HG03571 (cell line): Measurements from ENCODE around the gene AKAP13.
A peak's percentile ranks its signal among the peaks of the same experiment; 100 is the strongest.

Experiments used
- ATAC-seq: cut with Tn5 transposase; IDR thresholded peaks from one replicate; pipeline ENCODE4 v1.9.1; 2021; ENCODE audit not compliant: unreplicated experiment

Gene AKAP13

DNA sequence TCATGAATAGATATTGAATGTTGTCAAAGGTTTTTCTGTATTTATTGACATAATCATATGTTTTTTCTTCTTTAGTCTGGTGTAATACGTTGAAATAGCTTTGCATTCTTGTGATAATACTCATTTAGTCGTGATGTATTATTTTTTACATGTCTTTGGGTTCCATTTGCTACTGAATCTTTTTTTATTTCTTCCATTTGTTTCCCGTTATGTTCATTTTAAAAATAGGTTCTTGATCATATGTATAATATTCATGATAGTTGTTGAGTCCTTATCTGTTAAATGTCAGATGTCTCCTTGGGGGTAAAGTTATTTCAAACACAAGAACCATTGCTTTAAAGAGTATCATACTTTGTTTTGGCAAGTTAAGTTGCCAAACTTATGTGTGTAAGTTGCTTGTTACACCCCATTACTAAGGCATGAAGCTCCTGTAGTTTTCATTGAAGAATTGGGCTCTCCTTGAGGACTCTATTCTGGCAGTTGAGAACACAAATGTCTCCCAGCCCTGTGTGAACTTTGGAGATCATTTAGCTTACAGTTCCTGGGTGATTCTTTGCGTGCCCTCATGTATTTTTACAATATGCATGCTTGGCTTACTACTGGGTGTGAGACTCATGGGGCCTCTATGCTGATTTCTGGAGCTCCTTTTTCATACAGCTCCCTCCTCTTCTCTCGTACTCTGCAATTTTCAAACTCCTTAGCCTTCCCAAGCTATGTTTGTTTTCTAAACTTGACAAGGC lies 8.3 kb downstream of the AKAP13 start:
- no peak for ATAC-seq

DNA sequence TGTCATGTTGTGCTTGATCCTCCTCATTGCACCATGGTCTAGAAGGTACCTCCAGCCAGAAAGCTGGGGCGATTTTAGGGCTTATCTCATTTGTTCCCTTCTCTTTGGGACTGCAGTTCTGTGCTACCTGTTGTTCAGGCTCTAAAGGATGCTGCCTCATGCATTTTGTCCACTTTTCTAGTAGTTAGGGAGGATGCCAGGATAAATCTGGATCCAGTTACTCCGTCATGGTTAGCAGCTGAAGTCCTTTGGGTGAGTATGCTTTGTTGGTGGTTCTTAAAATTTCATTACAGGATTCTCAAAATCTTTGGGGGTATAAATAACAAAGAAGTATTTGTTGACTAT lies 8.9 kb downstream of the AKAP13 start:
- no peak for ATAC-seq

DNA sequence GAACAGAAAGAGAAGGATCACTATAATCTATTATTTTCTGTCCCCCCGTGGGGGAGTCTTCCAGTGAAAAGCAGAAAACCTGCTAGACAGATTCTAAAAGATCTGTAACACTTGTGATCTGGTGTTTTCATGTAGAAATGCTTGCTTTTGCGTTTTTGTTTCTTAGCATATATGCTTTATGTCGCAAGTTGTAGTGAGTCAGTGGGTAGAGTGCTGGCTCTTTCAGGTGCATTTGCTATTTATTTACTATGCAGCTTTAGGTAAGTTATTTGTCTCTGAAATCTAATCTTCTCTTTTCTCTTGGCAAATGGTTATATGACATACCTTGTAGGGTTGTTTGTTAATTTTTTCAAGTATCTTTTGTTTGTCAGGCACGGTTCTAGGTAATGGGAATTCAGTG lies 9.4 kb downstream of the AKAP13 start:
- no peak for ATAC-seq

DNA sequence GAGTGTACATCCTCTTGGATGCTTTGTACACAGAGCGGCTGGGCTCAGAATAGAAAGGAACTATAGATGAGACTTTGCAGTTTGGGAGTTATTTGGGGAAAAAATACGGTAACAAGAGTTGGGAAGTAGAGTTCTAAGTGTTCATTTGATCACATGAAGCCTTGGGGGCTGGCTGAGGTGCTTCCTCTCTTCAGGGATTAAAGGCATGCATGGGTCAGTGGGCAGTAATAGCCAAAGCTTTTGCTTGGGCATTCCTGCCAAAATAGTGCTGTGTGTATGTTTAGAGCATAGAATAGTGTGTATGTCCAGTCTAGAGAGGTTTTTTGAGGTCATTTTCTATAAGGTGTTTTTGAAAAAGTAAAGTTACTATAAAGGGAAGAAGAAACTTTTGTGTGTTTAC lies 12.8 kb downstream of the AKAP13 start:
- no peak for ATAC-seq

DNA sequence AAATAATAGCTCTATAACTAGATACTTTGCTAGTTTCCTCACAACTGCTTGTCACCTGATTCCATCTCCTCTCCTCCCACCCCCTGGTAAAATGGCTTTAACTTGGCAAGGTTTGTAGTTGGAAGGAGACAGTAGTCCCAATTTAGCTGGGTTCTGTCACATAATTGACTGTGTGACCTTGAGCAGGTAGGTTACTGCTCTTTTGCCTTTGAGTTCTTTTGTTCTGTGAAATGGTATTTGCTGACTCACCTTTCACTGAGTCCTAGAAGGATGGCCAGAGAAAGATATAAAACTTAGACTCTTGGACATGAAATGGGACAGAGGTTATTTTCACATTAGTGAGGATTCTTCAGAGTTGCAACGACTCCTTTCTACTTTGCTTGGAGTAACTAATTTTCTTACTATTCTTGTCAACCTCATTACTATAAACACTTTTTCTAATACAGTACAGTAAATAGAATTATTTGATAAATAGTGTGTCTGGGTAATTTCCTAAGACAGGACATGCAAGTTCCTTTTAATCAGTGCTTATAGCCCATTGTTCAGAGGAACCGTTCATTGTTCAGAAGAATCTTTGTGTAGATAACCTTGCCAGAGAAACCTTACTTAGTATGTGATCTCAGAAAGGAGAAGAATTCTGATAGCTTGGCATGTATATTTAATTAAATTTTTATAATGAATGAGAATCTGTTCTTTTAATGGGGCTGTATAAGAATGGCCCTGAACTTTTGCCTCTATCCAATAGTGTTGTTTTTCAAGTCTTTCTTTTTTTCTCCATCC lies 14.3 kb downstream of the AKAP13 start:
- no peak for ATAC-seq

DNA sequence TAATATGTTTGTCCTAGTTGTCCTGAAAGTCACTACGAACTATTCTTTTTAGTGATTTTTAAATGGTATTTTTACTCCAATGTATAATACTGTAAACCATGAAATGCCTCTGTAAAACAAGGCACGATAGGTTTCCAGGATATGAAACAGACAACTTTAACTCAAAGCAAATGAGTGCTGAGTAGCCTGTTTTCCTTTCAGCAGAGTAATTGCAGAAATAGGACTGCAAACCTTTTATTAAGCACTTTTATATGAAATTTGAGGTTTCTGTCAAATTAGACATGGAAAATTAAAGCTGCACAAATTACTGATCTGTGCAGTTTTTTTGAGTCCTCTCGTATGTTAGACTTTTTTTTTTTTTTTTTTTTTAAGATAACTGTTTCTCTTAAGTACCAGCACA lies 16.2 kb downstream of the AKAP13 start:
- ATAC-seq = no peak

DNA sequence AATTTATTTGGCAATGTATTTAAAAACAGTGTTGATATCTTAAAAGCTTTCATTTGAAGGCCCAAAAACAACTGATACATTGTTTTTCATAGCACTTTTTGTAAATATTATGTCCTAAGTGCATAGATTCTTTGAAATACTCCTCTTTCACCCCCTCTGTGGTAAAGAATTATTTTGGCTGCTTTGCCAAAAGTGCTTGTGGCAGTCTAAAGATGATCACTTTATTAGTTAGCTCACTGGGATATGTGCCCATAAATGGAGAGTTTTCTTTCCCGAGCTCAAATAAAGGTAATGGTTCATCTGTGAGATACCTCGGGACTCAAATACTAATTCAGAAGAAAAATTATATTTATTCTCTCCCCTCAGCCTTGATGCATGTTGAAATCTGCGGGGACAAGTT lies 16.7 kb downstream of the AKAP13 start:
- no peak for ATAC-seq

DNA sequence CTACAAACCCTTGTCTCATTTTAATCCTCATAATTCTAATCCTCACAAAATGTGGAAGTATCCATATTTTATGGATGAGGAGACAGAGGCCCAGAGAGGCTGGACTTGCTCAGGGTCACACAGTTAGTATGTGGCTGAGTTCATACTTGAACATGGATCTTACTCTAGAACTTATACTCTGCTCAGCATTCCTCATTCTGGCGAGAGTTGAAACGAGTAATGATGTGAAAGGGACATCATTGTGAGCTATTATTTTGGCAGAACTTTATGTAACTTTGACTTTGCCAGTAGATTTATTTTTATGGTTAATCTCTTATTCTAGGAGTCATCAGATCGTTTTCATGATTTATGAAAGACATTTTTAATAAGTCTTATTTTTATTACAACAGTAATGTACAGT lies 17.5 kb downstream of the AKAP13 start:
- ATAC-seq = no peak

DNA sequence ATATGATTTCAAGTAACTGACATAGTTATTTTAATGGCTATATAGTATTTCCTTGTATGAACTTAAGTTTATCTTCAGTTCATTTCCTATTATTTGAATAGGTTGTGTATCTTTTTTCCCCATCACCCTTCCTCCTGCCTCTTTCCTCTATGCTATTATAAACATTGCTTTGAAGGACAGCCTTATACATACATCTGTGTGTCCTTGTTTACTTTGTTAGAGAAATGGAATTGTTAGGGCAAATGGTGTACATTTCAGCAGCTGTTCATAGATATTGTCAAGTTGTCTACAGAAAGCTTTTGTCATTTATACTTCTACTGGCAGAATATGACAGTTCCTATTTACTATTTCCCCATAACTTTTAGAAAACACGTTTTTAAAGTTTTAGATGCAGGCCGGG lies 18.4 kb downstream of the AKAP13 start:
- ATAC-seq = no peak

DNA sequence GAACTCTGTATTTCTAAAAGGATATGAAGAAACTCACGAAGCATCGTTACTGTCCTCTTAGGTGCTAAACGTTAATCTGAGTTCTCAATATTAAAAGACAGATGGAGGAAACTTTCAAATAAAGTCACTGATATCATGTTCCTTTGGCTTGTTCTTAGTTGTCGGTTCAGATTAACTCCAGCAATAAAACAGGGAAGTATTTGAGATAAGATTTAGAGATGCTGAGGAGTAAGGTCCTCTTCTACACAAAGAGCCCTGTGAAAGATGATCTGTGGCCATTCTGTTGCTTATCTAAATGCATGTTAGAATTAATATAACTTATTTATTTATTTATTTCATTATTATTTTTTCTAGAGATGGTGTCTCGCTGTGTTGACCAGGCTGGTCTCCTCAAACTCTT lies 19.2 kb downstream of the AKAP13 start:
- no peak for ATAC-seq

DNA sequence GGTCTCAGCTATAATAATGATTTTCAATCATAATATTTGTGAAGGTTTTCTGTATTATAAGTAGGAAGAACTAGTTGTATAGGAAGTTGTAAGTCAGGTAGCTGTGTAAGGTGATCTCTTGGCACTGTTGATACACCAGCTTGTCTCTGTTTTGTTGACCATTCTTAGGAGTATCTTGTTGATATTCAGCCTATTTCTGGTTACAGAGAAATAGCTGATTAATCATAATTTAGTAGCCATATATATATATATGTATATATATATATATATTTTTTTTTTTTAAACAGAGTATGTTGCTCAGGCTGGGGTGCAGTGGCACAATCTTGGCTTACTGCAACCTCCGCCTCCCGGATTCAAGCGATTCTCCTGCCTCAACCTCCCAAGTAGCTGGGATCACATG lies 20.2 kb downstream of the AKAP13 start:
- ATAC-seq = no peak

DNA sequence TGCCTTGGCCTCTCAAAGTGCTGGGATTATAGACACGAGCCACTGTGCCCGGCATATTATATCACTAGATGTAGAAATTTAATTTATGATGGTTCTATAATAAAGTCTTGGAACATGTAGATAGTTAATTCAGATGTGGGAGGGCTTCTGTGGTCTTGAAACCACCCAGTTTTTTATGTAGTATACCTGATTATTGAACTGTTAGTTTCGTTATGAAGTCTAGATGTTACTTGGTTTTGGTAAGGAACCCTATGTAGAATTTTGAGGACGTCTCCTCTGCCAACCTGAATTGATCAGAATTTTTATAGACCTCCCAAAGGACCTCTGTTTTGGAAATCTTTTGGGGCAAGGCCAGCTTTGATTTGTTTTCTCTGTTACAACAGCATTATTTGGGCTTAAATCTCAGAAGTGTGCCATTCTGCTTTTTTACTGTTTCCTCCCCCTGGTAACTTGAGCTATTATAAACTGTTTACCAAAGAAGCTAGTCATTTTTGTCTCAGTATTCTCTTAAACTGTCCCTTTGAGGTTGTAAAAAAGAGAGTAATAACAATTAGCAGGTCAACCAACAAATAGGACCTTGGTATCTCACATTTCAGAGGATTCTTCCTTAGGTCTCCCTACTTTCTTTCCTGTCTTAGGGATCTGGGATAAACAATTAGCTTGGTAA lies 20.8 kb downstream of the AKAP13 start:
- peak; percentile 55 for ATAC-seq

DNA sequence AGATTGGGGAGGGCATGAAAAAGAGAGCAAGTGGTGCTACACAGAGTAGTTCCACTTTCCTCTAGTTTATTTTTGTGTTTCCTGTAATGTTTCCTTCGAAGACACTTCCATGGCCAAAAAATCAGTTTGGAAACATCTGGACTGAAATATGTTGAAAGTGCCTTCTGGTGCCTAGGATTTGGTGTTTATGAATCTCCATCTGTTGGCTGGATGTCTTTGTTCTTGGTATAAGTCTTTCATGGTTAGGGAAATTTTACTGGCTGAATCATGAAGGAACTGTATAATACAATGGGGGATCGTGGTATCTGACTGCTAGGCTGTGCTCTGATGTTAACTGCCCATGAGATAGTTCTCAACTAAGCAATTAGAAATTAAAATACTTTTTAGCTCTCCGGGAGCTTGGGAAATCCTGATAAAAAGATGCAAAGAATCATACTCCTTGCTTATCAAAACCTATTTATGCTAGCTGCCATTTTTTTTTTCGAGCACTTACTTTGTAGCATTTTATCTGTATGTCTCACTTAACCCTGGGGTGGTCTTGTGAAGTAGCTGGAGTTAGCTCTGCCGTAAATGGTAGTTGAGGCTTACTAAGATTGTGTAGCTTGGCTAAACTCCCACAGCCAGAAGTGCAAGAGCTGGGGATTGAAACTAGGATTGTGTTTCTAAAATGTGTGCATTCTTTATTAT lies 21.9 kb downstream of the AKAP13 start:
- ATAC-seq = no peak

DNA sequence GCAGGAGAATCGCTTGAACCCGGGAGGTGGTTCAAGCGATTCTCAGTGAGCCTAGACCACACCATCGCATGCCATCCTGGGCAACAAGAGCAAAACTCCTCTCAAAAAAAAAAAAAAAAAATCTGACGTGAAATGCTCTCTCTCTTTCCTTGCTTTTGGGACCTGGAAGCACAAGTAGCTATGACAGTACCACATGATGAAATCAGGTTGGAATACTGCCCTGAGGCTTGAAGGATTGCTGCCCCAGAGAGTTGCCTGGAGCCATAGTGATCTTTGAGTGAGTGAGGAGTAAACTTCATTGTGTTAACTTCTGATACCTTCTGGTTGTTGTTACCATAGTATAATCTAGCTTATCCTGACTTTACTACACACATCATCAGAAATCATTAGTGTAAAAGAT lies 23.3 kb downstream of the AKAP13 start:
- ATAC-seq = no peak

DNA sequence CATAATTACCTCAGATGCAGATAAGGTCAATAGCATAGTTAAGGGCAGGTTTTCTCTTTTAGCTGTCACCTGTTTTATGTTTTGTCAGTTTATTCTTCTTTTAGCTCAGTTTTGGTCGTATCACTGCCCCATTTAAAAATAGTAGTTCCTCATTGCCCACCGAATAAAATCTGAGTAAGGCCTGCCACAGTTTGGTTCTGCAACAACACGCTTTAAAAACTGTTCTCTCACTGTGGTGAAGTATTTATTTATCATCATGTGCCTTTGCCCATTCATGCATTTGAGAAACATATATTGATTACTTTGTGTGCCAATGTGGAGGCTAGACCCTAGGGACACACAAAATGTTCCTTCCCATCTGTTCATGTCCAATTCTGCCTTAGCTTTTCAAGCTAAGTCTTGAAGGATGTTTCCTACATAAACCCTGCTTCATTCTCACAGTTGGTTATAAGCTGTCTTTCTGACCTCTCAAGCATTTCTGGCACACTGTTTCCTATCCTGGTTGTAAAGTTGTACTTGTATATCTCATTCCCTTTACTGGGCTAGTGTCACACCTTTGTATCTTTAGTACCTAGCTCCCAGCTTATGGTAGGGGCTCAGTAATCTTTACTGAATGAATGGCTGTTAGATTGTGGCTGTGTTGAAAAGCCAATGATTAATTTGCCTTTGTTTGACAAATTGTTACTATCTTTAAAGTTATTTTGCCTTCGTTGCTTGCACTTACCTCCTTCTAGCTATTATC lies 23.9 kb downstream of the AKAP13 start:
- no peak for ATAC-seq

DNA sequence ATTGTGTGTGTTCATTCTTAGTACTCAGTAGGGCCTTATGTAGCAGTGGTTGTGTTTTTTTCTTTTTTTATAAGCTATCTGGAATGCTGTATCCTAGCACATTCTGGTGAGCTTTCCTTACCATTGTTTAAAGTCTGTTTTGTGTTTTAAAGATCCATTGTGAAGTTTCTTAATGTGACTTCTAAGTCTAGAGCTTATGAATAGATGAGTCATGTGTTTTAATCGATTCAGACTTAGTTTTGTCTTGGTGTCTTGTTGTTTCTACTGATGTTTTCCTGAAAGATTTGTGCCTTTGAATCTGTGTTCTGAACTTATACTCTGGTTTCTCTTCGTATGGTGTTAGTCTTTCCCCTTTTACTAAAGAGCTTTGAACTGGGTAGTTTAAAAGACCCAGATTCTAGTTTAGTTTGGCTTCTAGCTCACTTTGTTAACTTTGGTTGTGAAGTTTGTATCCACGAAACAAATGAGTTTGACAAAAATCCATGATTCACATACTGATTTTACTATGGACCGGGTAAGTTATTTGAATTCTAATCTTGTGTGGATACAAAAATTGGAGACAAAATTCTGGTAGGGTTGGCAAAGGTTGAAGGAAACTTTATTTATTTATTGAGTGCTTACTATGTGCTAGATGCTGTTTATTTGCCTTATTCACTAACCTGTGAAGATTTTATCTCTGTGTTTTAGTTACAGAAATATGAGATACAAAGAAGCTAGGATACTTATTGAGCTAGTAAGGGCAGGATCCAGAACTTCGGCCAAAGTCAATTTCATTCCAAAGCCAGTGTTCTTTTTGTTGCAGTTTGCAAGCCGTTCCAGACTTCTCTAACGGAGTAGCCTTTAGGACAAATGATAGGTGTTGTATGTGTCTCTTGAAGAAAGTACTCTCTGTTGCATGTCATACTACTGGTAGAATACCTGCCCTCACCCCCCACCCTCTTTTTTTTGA lies 24.8 kb downstream of the AKAP13 start:
- no peak for ATAC-seq

DNA sequence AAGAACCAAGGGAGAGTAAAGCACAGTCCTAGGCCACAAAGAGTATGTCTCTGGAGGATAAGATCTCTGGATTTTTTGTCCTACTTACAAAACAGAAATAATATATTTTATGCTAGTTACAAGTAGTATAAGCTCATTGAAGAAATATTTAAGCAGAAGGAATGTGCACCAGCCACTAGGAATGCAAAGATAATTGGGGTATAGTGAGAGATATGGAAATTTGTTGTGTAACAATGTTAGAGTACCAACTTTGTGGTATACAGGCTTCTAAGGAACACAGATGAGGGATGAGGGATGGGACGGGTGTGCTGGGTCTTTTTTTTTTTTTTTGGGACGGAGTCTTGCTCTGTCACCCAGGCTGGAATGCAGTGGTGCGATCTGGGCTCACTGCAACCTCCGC lies 26.5 kb downstream of the AKAP13 start:
- no peak for ATAC-seq

DNA sequence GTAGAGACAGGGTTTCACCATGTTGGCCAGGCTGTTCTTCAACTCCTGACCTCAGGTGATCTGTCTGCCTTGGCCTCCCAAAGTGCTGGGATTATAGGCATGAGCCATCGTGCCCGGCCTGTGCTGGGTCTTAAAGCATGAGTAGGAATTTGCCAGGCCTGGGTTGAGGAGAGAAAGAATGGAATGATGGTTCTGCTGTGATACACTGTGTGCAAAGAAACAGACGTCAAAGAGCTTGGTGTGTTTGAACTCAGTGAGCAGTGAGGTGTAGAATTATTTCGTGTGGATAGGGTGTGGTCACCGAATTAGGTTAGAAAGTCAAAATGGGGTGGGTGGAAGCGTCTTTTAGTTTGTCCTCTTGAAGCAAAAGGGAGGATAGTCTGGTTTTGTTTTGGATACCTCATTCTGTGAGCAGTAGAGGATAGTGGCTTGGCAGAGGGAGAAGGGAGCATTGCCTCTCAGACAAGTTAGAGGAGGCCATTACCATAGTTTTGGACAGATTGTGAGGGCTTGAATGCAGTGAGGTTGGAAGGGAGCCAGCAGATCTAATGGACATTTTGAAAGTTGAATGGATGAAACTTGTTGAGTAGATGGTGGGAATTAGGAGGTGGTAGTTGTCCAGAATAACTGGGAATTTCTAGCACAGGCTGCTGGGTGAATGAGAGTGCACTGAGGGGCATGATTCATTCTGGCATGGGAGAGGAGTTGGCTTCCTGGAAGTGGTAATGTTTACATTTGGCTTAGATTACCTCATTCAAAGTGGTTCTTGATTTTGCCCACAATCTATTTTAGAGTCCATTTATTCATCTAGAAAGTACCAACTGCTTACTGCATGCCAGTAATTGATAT lies 27.2 kb downstream of the AKAP13 start:
- peak; percentile 26 for ATAC-seq

DNA sequence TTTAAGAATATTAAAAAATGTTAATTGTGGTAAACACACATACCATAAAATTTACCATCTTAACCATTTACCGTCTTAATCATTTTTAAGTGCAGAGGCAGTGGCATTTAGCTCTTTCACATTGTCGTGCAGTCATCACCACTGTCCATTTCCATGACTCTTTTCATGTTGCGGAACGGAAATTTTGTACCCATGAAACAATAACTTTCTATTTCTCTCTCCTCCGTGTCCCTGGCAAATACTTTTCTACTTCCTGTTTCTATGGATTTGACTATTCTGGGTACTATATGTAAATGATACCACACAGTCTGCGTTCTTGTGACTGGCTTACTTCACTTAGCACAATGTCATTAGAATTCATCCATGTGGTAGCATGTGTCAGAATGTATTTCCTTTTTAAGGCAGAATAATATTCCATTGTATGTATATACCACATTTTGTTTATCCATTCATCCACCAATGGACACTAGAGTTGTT lies 27.9 kb downstream of the AKAP13 start:
- ATAC-seq = peak; percentile 18
